Stomach (tissue), 9 donors: Measurements from ENCODE around the gene LGALS8. TPM values are rescaled to one million over a fixed set of nuclear protein-coding genes. Genes with fewer than 3 reads are reported as not detected.
"Not testable (repeated sequence)": the region's sequence is repeated elsewhere in the genome, so short reads cannot be mapped to it uniquely, and the experiment has no call there.

ENCODE experiments used
- DNase-seq, 2 donors: peaks; one replicate each; pipeline versions ENCODE4 v3.0.0 to v3.0.0-alpha.2; 2013 to 2019
- H3K27ac ChIP-seq, 5 donors: fragments of 200-600 bp in 4 of 5; sonication (generic) in 4 of 5; one replicate each; pipeline ENCODE4 v1.5.1; 2013 to 2019; ENCODE audit warnings: mild to moderate bottlenecking in 1 of 5, moderate library complexity in 1 of 5
- H3K27me3 ChIP-seq, 3 donors: fragments of 200-600 bp; sonication (generic); one replicate each; pipeline ENCODE4 v1.5.1; 2017 to 2019; ENCODE audit warnings: mixed run types in 1 of 3
- H3K36me3 ChIP-seq, 4 donors: fragments of 200-600 bp; sonication (generic); 1 replicate in 3 of 4; 2 replicates in 1 of 4; pipeline ENCODE4 v1.5.1; 2016 to 2019
- H3K4me1 ChIP-seq, 4 donors: fragments of 200-600 bp; sonication (generic); one replicate each; pipeline ENCODE4 v1.5.1; 2016 to 2019
- H3K4me3 ChIP-seq, 4 donors: fragments of 200-600 bp; sonication (generic) in 3 of 4; one replicate each; pipeline ENCODE4 v1.5.1; 2016 to 2019; ENCODE audit warnings: mild to moderate bottlenecking in 1 of 4
- H3K9me3 ChIP-seq, 4 donors: fragments of 200-600 bp; sonication (generic); one replicate each; pipeline ENCODE4 v1.5.1; 2016 to 2019
- EP300 ChIP-seq: sonication (generic); formaldehyde crosslinking; IDR thresholded peaks from one replicate; pipeline ENCODE4 v1.6.1; 2017; ENCODE audit warnings: antibody characterized with exemption
- POLR2A ChIP-seq, 4 donors: fragments of 450-650 bp; IDR thresholded peaks; one replicate each; pipeline ENCODE4 v1.6.1; 2016; ENCODE audit warnings: antibody characterized with exemption in 4 of 4, control low read depth in 2 of 4, mild to moderate bottlenecking in 1 of 4, moderate library complexity in 1 of 4
- POLR2AphosphoS5 ChIP-seq, 3 donors: sonication (generic); formaldehyde crosslinking; IDR thresholded peaks; one replicate each; pipeline ENCODE4 v1.6.1; 2016; ENCODE audit warnings: antibody characterized with exemption in 3 of 3
- WGBS, 5 donors: extraction: QIAGEN DNeasy Blood & Tissue Kit in 3 of 5; methylation state at CpG; one replicate each; pipeline versions ENCODE4 v1.1.5 to v1.1.7; 2013 to 2018; 5-methylcytosine and 5-hydroxymethylcytosine counted together
- intact Hi-C: fragments of 100-400 bp; cut with DNase I; formaldehyde crosslinking; loops from one replicate; pipeline ENCODE4 v1.15.1; 2023; ENCODE audit warnings: low total_unique reads
- polyA plus RNA-seq, 3 donors: library from polyadenylated mRNA; stranded (reverse); fragments of 200-250 nt; gene quantifications; one replicate each; pipeline ENCODE4 v1.2.3, GENCODE V29; 2013
- total RNA-seq, 5 donors: library from RNA; depleted of rRNA; stranded (reverse); fragments of >200 nt; gene quantifications; one replicate each; pipeline versions ENCODE4 v1.1.0 to v1.2.3, GENCODE V29; 2014 to 2016
- TF ChIP-seq, protein P1 (sequence below), 7 experiments: fragments of 450-650 bp in 4 of 7; fragments of 200-600 bp in 3 of 7; sonication (generic) in 3 of 7; IDR thresholded peaks; one replicate each; pipeline ENCODE4 v1.5.1; 2016 to 2019; ENCODE audit warnings: antibody characterized with exemption in 7 of 7, control low read depth in 2 of 7, mild to moderate bottlenecking in 1 of 7
- donor health status: healthy with polysubstance abuse.
- donor health status: Bipolar disorder and iron deficiency.
- donor health status: healthy.

Gene LGALS8
- total and polyA plus RNA-seq, 8 donors, result 17.9 to 142 (median 55.7) TPM

DNA sequence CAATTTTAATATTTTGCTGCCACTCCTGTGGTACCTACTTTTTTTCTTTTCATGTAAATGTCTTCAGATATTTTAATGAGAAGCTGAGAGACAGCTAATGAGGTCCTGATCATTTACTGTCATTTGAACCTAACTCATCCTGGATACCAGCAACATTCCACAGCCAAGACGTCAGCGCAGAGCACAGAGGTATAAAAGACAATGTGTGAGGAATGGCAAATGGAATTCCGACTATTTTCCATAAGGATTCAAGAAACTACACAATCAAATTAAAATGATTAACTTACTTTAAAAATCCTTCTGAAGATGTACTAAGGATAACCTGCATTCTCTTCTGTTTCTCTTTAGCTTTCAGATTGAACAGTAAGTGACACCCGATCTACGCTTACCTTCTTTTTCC is 41.7 kb downstream of the LGALS8 start:
- WGBS, 5 donors, result 94 to 98% (median 96%) methylated on average over 5 of the region's 5 CpGs
- H3K27me3 ChIP-seq, result no peaks in the 10 kb centered on the region
- H3K27ac ChIP-seq, result no peak overlapping the region
- H3K4me1 ChIP-seq, result no peaks in the 10 kb centered on the region
- no peaks in the 10 kb centered on the region for H3K9me3 ChIP-seq
- no peak overlapping the region for H3K4me3 ChIP-seq
- no peak for DNase-seq
- peaks cover 58 to 100% (median 97%) of the 10 kb centered on the region in 4 donors for H3K36me3 ChIP-seq
- TF ChIP-seq POLR2A (IDR thresholded peaks at IDR 0.05) (no peak), POLR2AphosphoS5 (IDR thresholded peaks at IDR 0.05) (no peak), EP300 (no peak)
- TF ChIP-seq, protein P1, sequence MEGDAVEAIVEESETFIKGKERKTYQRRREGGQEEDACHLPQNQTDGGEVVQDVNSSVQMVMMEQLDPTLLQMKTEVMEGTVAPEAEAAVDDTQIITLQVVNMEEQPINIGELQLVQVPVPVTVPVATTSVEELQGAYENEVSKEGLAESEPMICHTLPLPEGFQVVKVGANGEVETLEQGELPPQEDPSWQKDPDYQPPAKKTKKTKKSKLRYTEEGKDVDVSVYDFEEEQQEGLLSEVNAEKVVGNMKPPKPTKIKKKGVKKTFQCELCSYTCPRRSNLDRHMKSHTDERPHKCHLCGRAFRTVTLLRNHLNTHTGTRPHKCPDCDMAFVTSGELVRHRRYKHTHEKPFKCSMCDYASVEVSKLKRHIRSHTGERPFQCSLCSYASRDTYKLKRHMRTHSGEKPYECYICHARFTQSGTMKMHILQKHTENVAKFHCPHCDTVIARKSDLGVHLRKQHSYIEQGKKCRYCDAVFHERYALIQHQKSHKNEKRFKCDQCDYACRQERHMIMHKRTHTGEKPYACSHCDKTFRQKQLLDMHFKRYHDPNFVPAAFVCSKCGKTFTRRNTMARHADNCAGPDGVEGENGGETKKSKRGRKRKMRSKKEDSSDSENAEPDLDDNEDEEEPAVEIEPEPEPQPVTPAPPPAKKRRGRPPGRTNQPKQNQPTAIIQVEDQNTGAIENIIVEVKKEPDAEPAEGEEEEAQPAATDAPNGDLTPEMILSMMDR (IDR thresholded peaks at IDR 0.05), result no peak
- intact Hi-C loops, result no loop called here

DNA sequence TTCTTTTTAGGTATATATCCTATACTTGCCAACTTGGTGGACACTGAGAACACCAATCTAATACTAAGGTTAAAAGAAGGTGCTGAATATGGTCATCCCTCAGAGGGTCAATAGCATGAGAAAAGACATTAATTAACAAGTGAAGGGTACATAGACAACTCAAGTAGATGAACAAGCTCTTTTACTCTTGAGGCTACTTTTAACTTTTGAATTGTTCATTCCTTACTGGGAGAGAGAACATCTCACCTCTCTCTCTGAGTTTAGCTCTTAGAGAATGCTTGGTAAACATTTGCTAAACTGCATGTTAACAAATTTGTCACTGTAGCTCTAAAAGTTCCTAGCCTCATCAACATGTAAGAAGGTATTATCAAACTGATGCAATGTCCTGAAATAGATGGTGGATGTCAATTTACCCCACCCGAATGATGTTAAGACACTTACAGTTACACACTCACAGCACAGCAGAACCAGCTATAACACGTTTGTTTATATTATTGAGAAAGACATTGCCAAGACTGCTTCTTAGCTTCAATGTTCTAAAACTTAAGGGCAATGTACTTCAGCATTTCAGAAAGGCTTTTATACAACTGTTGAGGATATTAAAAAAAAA is 44.6 kb downstream of the LGALS8 start:
- WGBS, 5 donors, result 73 to 87% (median 78%) methylated on average over 2 of the region's 2 CpGs
- H3K9me3 ChIP-seq, result no peaks in the 10 kb centered on the region
- H3K27ac ChIP-seq, result no peak overlapping the region
- H3K27me3 ChIP-seq, result no peaks in the 10 kb centered on the region
- DNase-seq, result no peak
- no peaks in the 10 kb centered on the region for H3K4me1 ChIP-seq
- H3K36me3 ChIP-seq, result peaks cover 81 to 100% (median 100%) of the 10 kb centered on the region in 4 donors
- TF ChIP-seq POLR2AphosphoS5 (IDR thresholded peaks at IDR 0.05) (no peak), EP300 (no peak), POLR2A (IDR thresholded peaks at IDR 0.05) (no peak)
- TF ChIP-seq, protein P1 (IDR thresholded peaks at IDR 0.05), result no peak
- intact Hi-C loops, result no loop called here
- no peak overlapping the region for H3K4me3 ChIP-seq

DNA sequence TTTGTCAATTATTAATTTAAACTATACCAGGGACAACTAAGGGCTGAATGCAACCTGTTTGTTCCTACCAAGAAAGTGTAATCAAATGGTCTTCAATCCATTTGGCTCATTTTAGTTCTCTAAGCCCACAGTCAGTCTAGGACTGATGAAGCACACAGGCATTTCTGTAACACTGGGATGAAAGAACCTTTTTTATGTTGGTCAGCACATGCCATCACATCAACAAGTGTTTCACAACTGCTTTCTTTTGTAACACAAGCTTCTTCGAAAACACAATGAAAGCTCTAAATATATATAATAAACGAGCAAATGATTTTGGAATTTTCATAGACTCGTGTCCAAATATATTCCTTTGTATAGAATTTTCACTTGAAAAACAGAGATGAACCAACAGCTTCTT is 51.7 kb downstream of the LGALS8 start:
- TF ChIP-seq, protein P1 (IDR thresholded peaks at IDR 0.05), result no peak
- TF ChIP-seq EP300 (no peak), POLR2A (IDR thresholded peaks at IDR 0.05) (no peak), POLR2AphosphoS5 (IDR thresholded peaks at IDR 0.05) (no peak)
- DNase-seq, result no peak
- Histone ChIP-seq H3K9me3 (no peaks in the 10 kb centered on the region), H3K4me3 (no peak overlapping the region), H3K36me3 (peaks cover 39 to 100% (median 98%) of the 10 kb centered on the region in 4 donors), H3K27ac (no peak overlapping the region), H3K27me3 (no peaks in the 10 kb centered on the region), H3K4me1 (no peaks in the 10 kb centered on the region)
- intact Hi-C loops, result no loop called here
- WGBS, 5 donors, result 82 to 97% (median 94%) methylated on average over 3 of the region's 3 CpGs

DNA sequence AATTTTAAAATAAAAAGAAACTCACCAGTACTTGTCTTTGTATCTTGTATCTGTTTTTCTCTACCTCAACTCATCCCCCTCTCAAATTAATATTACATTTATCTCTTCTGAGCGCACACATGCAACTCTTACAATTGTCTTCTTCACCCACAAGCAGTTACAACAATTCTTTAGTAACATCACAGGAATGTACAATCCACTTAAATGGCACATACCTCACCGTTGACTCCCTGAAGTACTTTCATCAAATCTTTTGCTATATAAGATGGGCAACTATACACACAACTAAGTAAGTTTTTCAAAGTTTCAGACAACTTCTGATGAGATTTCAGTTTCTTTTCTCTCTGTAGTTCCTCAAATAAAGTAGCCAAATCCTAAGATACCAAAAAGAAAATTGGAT is 52.2 kb downstream of the LGALS8 start:
- no peaks in the 10 kb centered on the region for H3K27me3 ChIP-seq
- H3K27ac ChIP-seq, result no peak overlapping the region
- H3K9me3 ChIP-seq, result no peaks in the 10 kb centered on the region
- TF ChIP-seq EP300, result no peak
- no peak for TF ChIP-seq POLR2AphosphoS5 (IDR thresholded peaks at IDR 0.05)
- no peak for TF ChIP-seq POLR2A (IDR thresholded peaks at IDR 0.05)
- TF ChIP-seq, protein P1 (IDR thresholded peaks at IDR 0.05), result no peak
- intact Hi-C loops, result no loop called here
- H3K4me3 ChIP-seq, result no peak overlapping the region
- 43 to 71% (median 67%) methylated on average over 2 of the region's 2 CpGs for WGBS, 5 donors
- no peaks in the 10 kb centered on the region for H3K4me1 ChIP-seq
- H3K36me3 ChIP-seq, result peaks cover 40 to 100% (median 98%) of the 10 kb centered on the region in 4 donors
- DNase-seq, result no peak

DNA sequence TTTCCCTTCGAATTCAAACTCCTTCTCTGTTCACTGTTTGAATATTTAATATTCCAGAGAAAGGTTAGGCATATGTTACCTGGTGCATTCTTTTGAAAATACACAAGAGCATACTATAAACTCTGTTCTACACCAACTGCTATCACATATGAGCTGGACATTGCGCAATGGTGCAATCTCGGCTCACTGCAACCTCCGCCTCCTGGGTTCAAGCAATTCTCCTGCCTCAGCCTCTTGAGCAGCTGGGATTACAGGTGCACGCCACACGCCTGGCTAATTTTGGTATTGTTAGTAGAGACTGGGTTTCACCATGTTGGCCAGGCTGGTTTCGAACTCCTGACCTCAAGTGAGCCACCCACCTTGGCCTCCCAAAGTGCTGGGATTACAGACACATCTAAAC is 53.3 kb downstream of the LGALS8 start:
- peaks cover 40 to 100% (median 98%) of the 10 kb centered on the region in 4 donors for H3K36me3 ChIP-seq
- 79 to 88% (median 88%) methylated on average over 7 of the region's 7 CpGs for WGBS, 5 donors
- intact Hi-C loops, result not testable (repeated sequence)

More for the DNA sequence above, 53.3 kb downstream of the LGALS8 start:
- not testable (repeated sequence) for DNase-seq, H3K4me3 ChIP-seq, H3K27ac ChIP-seq, H3K9me3 ChIP-seq, H3K27me3 ChIP-seq, H3K4me1 ChIP-seq
